K562 (cell line): Measurements from ENCODE around the gene VDAC2. TPM values are rescaled to one million over a fixed set of nuclear protein-coding genes. Genes with fewer than 3 reads are reported as not detected.
A peak's percentile ranks its signal among the peaks of the same experiment; 100 is the strongest.

Experiments
- ARID2 ChIP-seq: fragments of 450-650 bp; IDR thresholded peaks from 2 replicates; pipeline ENCODE4 v1.6.1; 2017; ENCODE audit warnings: antibody characterized with exemption, mild to moderate bottlenecking
- ATF7 ChIP-seq: fragments of 450-650 bp; IDR thresholded peaks from 2 replicates; pipeline ENCODE4 v1.7.1; 2014; ENCODE audit warnings: mild to moderate bottlenecking, moderate library complexity
- HMBOX1 ChIP-seq: sonication (generic); IDR thresholded peaks from 2 replicates; pipeline ENCODE4 v1.6.1; 2016
- HNRNPUL1 ChIP-seq: fragments of 200-400 bp; formaldehyde crosslinking; IDR thresholded peaks from 2 replicates; pipeline ENCODE4 v1.6.1; 2017; ENCODE audit warnings: low read length
- KDM4B ChIP-seq, 2 experiments: fragments of 450-650 bp in 1 of 2; sonication (generic) in 1 of 2; IDR thresholded peaks; 2 replicates each; pipeline ENCODE4 v1.6.1; 2016 to 2017; ENCODE audit warnings: borderline replicate concordance in 2 of 2, antibody characterized with exemption in 1 of 2, low read depth in 1 of 2, mild to moderate bottlenecking in 1 of 2
- MAFF ChIP-seq: IDR thresholded peaks from 2 replicates; pipeline ENCODE4 v1.6.1; 2012; ENCODE audit warnings: low read length, improper control_type of control experiment
- MAFG ChIP-seq: fragments of 450-650 bp; conservative IDR thresholded peaks from 2 replicates; pipeline ENCODE4 v1.6.1; 2016; ENCODE audit warnings: missing genetic modification characterization, missing compliant biosample characterization
- MYNN ChIP-seq, 2 experiments: sonication (generic); formaldehyde crosslinking in 1 of 2; IDR thresholded peaks; 2 replicates each; pipeline versions ENCODE4 v1.5.0 to v1.6.1; 2016 to 2020; ENCODE audit warnings: antibody characterized with exemption in 1 of 2, missing genetic modification reagents in 1 of 2
- NFRKB ChIP-seq: fragments of 450-650 bp; IDR thresholded peaks from 2 replicates; pipeline ENCODE4 v1.6.1; 2016; ENCODE audit warnings: low read depth
- NFYB ChIP-seq: IDR thresholded peaks from 2 replicates; pipeline ENCODE4 v1.6.1; 2011; ENCODE audit warnings: mild to moderate bottlenecking, moderate library complexity; ENCODE audit not compliant: insufficient read length; ENCODE audit errors: extremely low read depth
- PCBP2 ChIP-seq: fragments of 200-400 bp; formaldehyde crosslinking; IDR thresholded peaks from 2 replicates; pipeline ENCODE4 v1.6.1; 2018; ENCODE audit warnings: low read length, low read depth, mild to moderate bottlenecking, moderate library complexity; ENCODE audit not compliant: poor library complexity, severe bottlenecking
- POLR3A ChIP-seq: IDR thresholded peaks from 2 replicates; pipeline ENCODE4 v1.6.1; 2011; ENCODE audit warnings: borderline replicate concordance, mild to moderate bottlenecking, moderate library complexity; ENCODE audit not compliant: insufficient read length, insufficient read depth; ENCODE audit errors: extremely low read depth
- SMAD2 ChIP-seq: fragments of 150-350 bp; IDR thresholded peaks from 2 replicates; pipeline ENCODE4 v1.6.1; 2014; ENCODE audit warnings: low read depth, mild to moderate bottlenecking, low read length
- ZBTB1 ChIP-seq: sonication (generic); formaldehyde crosslinking; IDR thresholded peaks from 2 replicates; pipeline ENCODE4 v1.8.1; 2023; ENCODE audit warnings: missing genetic modification reagents, low read depth, mild to moderate bottlenecking, borderline replicate concordance
- ZNF121 ChIP-seq: sonication (generic); formaldehyde crosslinking; conservative IDR thresholded peaks from 2 replicates; pipeline ENCODE4 v1.8.0; 2022; ENCODE audit warnings: missing genetic modification reagents
- ZNF507 ChIP-seq: conservative IDR thresholded peaks from 2 replicates; pipeline ENCODE4 v1.6.1; 2017; ENCODE audit warnings: missing genetic modification characterization, missing compliant biosample characterization
- ZNF717 ChIP-seq: fragments of 250-450 bp; sonication (Bioruptor Pico); IDR thresholded peaks from 2 replicates; pipeline ENCODE4 v1.5.0; 2021
- ZNF830 ChIP-seq: fragments of 250-450 bp; sonication (Bioruptor Pico); IDR thresholded peaks from 2 replicates; pipeline ENCODE4 v1.5.0; 2021; ENCODE audit warnings: mild to moderate bottlenecking
- polyA plus RNA-seq, 8 experiments: library from polyadenylated mRNA; depleted of rRNA in 4 of 8; stranded (reverse) in 5 of 8; unstranded in 3 of 8; fragments of >200 nt; fragmentation: Nextera tagmentation in 2 of 8; fragmentation: Illumina TruSeq in 1 of 8; extraction: Ambion mirVana in 2 of 8; extraction: Trizol in 1 of 8; gene quantifications; 2 replicates each; pipeline versions ENCODE4 v1.2.1 to v1.2.3, GENCODE V29; 2011 to 2014; ENCODE audit warnings: inconsistent platforms in 1 of 8, missing spikeins in 1 of 8
- total RNA-seq, 7 experiments: library from RNA; depleted of rRNA in 6 of 7; stranded (reverse); fragments of >200 nt in 6 of 7; fragmentation: Illumina TruSeq in 2 of 7; extraction: Trizol in 2 of 7; gene quantifications; 2 replicates each; pipeline versions ENCODE4 v1.2.1 to v1.2.3, GENCODE V29; 2011 to 2021; ENCODE audit warnings: low replicate concordance in 1 of 7
- TF ChIP-seq, protein P1 (sequence below): fragments of 450-650 bp; IDR thresholded peaks from 2 replicates; pipeline ENCODE4 v1.6.1; 2018; ENCODE audit warnings: mild to moderate bottlenecking, low read depth; ENCODE audit not compliant: partially characterized antibody
- TF ChIP-seq, protein P2 (sequence below): fragments of 250-450 bp; sonication (Bioruptor Pico); IDR thresholded peaks from 2 replicates; pipeline ENCODE4 v1.5.0; 2021
- TF ChIP-seq, protein P3 (sequence below): sonication (generic); formaldehyde crosslinking; IDR thresholded peaks from 2 replicates; pipeline ENCODE4 v1.8.0; 2022; ENCODE audit warnings: mild to moderate bottlenecking, missing genetic modification reagents

The VDAC2 gene
- total and polyA plus RNA-seq, 9 of the 15 experiments (the other 6 are each of a cell fraction or from before 2014, with no cell fraction given) = 139 to 450 (median 250) TPM

DNA sequence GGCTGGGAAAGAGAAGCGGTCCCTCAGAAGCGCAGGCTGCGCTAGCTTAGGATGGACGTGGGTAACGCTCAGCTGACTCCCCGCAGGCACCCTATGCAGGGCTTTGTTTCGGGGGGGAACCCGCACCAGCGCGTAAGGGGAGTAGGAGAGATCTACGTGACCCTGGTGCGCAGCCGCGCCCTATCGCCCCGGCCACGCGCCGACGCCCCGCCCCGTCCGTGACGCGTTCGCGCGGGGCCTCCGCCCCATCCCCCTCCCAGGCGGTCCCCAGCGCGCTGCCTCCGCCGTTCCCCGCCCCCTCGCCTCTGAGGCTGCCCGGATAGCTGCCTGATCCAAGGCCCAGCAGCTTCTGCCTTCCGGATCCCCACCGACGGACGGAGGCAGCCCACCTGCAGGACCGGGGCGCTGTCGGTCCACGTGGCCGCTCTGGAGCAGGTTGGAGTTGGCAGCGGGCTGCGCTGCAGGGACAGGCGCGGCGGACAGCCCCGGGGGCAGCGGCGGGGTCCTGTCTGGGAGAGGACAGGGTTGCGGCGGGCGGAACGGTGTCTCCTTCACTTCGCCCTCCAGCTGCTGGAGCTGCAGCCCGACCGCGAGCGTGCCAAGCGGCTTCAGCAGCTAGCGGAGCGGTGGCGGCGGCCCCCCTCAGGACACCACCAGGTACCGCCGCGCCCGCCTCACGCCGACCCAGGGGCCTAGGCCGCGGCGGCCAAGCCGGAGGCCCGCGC lies at the start of gene VDAC2 (continued):
- TF ChIP-seq ZBTB1 (CRISPR knock-in tag) (no peak; the same call in 1 of the 2 replicates), ZNF717 (no peak), ZNF121 (CRISPR knock-in tag) (no peak), MYNN (IDR thresholded peaks at IDR 0.05) (no peak), MYNN (CRISPR knock-in tag; IDR thresholded peaks at IDR 0.05) (no peak), PCBP2 (no peak), ZNF507 (no peak), HNRNPUL1 (no peak), SMAD2 (no peak), POLR3A (no peak), MAFF (no peak), HMBOX1 (no peak), ATF7 (peak; percentile 82; the same call in 1 of the 2 replicates), NFRKB (peak; percentile 14; the same call in 1 of the 2 replicates), NFYB (no peak), ZNF830 (no peak), ARID2 (no peak), MAFG (no peak), KDM4B (IDR thresholded peaks at IDR 0.05; ENCODE audit: borderline replicate concordance in 2 of 2, low read depth in 1 of 2) (peak in 1 of 2 experiments; percentile 73; a peak in 1 of 4 replicates)
- TF ChIP-seq, protein P1, sequence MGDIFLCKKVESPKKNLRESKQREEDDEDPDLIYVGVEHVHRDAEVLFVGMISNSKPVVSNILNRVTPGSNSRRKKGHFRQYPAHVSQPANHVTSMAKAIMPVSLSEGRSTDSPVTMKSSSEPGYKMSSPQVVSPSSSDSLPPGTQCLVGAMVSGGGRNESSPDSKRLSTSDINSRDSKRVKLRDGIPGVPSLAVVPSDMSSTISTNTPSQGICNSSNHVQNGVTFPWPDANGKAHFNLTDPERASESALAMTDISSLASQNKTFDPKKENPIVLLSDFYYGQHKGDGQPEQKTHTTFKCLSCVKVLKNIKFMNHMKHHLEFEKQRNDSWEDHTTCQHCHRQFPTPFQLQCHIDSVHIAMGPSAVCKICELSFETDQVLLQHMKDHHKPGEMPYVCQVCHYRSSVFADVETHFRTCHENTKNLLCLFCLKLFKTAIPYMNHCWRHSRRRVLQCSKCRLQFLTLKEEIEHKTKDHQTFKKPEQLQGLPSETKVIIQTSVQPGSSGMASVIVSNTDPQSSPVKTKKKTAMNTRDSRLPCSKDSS = no peak
- TF ChIP-seq, protein P2, sequence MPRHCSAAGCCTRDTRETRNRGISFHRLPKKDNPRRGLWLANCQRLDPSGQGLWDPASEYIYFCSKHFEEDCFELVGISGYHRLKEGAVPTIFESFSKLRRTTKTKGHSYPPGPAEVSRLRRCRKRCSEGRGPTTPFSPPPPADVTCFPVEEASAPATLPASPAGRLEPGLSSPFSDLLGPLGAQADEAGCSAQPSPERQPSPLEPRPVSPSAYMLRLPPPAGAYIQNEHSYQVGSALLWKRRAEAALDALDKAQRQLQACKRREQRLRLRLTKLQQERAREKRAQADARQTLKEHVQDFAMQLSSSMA (CRISPR knock-in tag) = no peak
- TF ChIP-seq, protein P3, sequence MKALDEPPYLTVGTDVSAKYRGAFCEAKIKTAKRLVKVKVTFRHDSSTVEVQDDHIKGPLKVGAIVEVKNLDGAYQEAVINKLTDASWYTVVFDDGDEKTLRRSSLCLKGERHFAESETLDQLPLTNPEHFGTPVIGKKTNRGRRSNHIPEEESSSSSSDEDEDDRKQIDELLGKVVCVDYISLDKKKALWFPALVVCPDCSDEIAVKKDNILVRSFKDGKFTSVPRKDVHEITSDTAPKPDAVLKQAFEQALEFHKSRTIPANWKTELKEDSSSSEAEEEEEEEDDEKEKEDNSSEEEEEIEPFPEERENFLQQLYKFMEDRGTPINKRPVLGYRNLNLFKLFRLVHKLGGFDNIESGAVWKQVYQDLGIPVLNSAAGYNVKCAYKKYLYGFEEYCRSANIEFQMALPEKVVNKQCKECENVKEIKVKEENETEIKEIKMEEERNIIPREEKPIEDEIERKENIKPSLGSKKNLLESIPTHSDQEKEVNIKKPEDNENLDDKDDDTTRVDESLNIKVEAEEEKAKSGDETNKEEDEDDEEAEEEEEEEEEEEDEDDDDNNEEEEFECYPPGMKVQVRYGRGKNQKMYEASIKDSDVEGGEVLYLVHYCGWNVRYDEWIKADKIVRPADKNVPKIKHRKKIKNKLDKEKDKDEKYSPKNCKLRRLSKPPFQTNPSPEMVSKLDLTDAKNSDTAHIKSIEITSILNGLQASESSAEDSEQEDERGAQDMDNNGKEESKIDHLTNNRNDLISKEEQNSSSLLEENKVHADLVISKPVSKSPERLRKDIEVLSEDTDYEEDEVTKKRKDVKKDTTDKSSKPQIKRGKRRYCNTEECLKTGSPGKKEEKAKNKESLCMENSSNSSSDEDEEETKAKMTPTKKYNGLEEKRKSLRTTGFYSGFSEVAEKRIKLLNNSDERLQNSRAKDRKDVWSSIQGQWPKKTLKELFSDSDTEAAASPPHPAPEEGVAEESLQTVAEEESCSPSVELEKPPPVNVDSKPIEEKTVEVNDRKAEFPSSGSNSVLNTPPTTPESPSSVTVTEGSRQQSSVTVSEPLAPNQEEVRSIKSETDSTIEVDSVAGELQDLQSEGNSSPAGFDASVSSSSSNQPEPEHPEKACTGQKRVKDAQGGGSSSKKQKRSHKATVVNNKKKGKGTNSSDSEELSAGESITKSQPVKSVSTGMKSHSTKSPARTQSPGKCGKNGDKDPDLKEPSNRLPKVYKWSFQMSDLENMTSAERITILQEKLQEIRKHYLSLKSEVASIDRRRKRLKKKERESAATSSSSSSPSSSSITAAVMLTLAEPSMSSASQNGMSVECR = peak; percentile 94
